ENCODE measurements around the gene ISY1. TPM values are rescaled to one million over a fixed set of nuclear protein-coding genes. Genes with fewer than 3 reads are reported as not detected.
"Not testable (repeated sequence)": the region's sequence is repeated elsewhere in the genome, so short reads cannot be mapped to it uniquely, and the experiment has no call there.

Gene ISY1
- total RNA-seq, 2 experiments from 2014 or later: 66.7 to 68.5 TPM

DNA sequence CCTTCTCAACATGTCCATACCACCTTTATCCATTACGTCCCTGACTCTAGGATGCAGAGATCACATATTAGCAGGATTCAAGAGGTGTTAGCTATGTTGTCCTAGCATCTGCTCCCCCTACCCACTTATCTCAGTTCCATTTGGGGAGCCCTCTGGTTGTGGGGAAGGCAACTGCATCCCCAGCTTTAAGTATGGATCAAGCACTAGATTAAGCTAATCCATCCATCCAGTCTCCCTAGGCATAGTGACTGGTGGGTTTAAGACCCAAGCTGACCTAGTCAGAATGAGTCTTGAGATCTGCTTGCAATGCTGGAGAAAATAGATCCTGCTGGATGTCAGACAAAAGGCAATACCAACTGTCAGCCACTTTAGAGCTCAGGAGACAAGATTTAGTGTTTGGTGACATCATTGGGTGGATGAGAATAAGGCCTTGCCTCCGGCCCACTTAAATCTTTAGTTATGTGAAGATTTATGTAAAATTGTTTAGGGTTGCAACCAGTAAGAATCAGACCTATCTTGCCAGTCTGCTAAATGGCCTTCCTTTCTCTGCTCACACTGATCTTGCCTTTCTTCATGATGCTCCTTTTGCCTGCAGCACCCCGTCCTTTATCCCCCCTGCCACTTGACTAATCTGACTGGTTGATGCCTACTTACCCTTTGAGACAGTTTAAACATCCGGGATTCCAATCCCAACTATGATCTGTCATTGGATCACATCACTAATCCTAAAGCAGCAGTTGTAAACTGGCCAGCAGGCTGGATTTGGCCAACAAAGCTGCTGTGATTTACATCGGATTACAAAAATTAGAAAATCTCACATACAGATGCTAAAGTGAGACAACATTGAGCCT lies 2.1 kb upstream of the ISY1 start:
- H3K27ac Mint-ChIP-seq: peak overlapping the region; percentile 98
- POLR2A ChIA-PET: interaction anchor here (0.9 to 3.2 kb wide), 16 partner anchors 8 to 284 kb away, joined by 3 to 45 read pairs (median 5); partner anchors contain the start of genes CNBP, COPG1 and RAB43
- TF ChIP-seq, protein P1, sequence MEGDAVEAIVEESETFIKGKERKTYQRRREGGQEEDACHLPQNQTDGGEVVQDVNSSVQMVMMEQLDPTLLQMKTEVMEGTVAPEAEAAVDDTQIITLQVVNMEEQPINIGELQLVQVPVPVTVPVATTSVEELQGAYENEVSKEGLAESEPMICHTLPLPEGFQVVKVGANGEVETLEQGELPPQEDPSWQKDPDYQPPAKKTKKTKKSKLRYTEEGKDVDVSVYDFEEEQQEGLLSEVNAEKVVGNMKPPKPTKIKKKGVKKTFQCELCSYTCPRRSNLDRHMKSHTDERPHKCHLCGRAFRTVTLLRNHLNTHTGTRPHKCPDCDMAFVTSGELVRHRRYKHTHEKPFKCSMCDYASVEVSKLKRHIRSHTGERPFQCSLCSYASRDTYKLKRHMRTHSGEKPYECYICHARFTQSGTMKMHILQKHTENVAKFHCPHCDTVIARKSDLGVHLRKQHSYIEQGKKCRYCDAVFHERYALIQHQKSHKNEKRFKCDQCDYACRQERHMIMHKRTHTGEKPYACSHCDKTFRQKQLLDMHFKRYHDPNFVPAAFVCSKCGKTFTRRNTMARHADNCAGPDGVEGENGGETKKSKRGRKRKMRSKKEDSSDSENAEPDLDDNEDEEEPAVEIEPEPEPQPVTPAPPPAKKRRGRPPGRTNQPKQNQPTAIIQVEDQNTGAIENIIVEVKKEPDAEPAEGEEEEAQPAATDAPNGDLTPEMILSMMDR (IDR thresholded peaks at IDR 0.05): peak; percentile 36
- CTCF ChIA-PET: interaction anchor here (0.6 to 3.9 kb wide), 33 partner anchors 8 to 375 kb away, joined by 3 to 41 read pairs (median 4); partner anchors contain the start of genes CNBP and RAB43
- H3K27me3 Mint-ChIP-seq: no peaks in the 10 kb centered on the region
- no peaks in the 10 kb centered on the region for H3K9me3 Mint-ChIP-seq
- peak overlapping the region; percentile 88 for H3K4me3 Mint-ChIP-seq
- intact Hi-C loops (cut with micrococcal nuclease): no loop called here
- H3K36me3 Mint-ChIP-seq (ENCODE audit: low read depth): peaks cover 37% of the 10 kb centered on the region
- DNase-seq (peak; percentile 26), ATAC-seq (no peak)
- peaks cover 30% of the 10 kb centered on the region for H3K4me1 Mint-ChIP-seq (ENCODE audit: low read depth)

DNA sequence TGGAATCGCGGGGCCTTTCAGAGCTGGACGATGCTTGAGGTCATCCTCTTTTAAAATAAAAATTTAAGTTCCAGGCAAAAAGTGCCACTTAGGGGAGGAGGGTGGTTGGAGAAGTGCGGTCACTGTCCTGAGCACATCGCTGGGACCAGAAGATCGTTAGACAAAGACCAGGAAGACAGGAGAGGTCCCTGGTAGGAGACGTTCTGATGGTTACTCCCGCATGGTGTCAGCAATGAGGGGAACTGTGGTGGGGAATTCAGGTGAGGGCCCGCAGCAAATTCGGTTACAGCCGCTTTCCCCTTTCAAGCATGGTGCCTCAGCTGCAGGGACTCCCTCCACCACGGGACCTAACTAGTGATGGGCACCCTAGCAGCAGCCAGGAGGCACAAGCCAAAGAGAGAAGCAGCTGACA lies 1.0 kb upstream of the ISY1 start:
- POLR2A ChIA-PET: interaction anchor here (0.9 to 3.2 kb wide), 11 partner anchors 9 to 283 kb away, joined by 3 to 45 read pairs (median 8); partner anchors contain the start of genes CNBP and RAB43
- Mint-ChIP-seq H3K27ac (peak overlapping the region; percentile 98), H3K4me3 (peak overlapping the region; percentile 88), H3K27me3 (no peaks in the 10 kb centered on the region), H3K9me3 (no peaks in the 10 kb centered on the region), H3K4me1 (ENCODE audit: low read depth) (peaks cover 28% of the 10 kb centered on the region), H3K36me3 (ENCODE audit: low read depth) (peaks cover 29% of the 10 kb centered on the region)
- DNase-seq (peak; percentile 58), ATAC-seq (peak; percentile 15)
- CTCF ChIA-PET: interaction anchor here (0.9 to 3.9 kb wide), 35 partner anchors 9 to 191 kb away, joined by 3 to 41 read pairs (median 4); partner anchors contain the start of genes CNBP, COPG1 and RAB43
- intact Hi-C loops (cut with micrococcal nuclease): no loop called here
- TF ChIP-seq, protein P1 (IDR thresholded peaks at IDR 0.05): peak; percentile 25

DNA sequence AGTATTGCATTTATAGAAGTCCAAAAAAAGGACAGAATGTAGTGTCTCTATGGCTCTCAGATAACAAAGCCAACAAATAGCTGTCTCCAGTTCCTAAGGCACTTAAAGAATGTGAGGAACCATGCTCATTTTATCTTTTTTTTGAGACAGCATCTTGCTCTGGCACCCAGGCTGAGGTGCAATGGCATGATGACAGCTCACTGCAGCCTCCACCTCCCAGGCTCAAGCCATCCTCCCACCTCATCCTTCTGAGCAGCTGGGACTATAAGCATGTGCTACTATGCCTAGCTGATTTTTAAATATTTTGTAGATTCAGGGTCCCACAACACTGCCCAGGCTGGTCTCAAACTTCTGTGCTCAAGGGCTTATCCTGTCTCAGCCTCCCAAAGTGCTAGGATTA lies 16.1 kb downstream of the ISY1 start:
- ChIA-PET POLR2A (interaction anchor here (1.5 kb wide), 1 partner anchor 13 kb away, joined by 6 read pairs; no protein-coding TSS in a partner anchor), CTCF (interaction anchor here (1.0 to 3.0 kb wide), 4 partner anchors 17 to 174 kb away, joined by 4 to 11 read pairs (median 8); no protein-coding TSS in a partner anchor)
- H3K27me3 Mint-ChIP-seq: no peaks in the 10 kb centered on the region
- TF ChIP-seq, protein P1 (IDR thresholded peaks at IDR 0.05): no peak
- no peak overlapping the region for H3K4me3 Mint-ChIP-seq
- ATAC-seq: no peak
- intact Hi-C loops (cut with micrococcal nuclease): no loop called here
- no peak overlapping the region for H3K27ac Mint-ChIP-seq
- H3K36me3 Mint-ChIP-seq (ENCODE audit: low read depth): peaks cover 11% of the 10 kb centered on the region
- no peaks in the 10 kb centered on the region for H3K9me3 Mint-ChIP-seq
- peaks cover 3% of the 10 kb centered on the region for H3K4me1 Mint-ChIP-seq (ENCODE audit: low read depth)
- DNase-seq: no peak

DNA sequence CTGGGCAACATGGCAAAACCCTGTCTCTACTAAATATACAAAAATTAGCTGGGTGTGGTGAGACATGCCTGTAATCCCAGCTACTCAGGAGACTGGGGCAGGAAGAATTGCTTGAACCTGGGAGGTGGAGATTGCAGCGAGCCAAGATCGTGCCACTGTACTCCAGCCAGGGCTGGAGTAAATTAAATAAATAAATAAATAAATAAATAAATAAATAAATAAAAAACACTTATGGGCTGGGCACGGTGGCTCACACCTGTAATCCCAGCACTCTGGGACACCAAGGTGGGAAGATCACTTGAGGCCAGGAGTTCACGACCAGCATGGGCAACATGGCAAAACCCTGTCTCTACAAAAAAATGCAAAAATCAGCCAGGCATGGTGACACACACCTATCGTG lies 19.9 kb downstream of the ISY1 start:
- CTCF ChIA-PET: interaction anchor here (0.9 to 2.3 kb wide), 4 partner anchors 14 to 170 kb away, joined by 3 to 10 read pairs (median 4); no protein-coding TSS in a partner anchor
- DNase-seq; H3K4me1 Mint-ChIP-seq (ENCODE audit: low read depth); H3K4me3 Mint-ChIP-seq; ATAC-seq; H3K27ac Mint-ChIP-seq; intact Hi-C loops (cut with micrococcal nuclease); H3K9me3 Mint-ChIP-seq; H3K27me3 Mint-ChIP-seq: not testable (repeated sequence)
- POLR2A ChIA-PET: interaction anchor here (0.6 to 2.6 kb wide), 3 partner anchors 8 to 617 kb away, joined by 3 to 7 read pairs (median 4); no protein-coding TSS in a partner anchor
- peaks cover 12% of the 10 kb centered on the region for H3K36me3 Mint-ChIP-seq (ENCODE audit: low read depth)

DNA sequence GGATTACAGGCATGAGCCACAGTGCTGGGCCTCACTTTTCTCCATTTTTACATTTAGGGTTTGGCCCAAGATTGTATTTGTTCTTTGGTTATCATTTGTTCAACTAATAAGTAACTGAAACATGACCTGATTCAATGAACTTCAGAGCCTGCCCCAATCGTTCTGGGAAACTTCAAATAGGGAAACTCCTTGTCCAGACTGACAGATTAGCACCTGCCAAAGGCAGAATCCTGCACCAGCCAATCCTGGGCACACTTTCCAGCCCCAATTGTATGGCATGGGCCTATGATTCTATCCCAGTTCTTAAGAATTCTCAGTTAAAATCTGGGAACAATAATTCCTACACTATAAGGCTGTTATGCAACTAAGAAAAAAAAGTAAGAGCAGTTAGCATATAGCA lies 21.0 kb downstream of the ISY1 start:
- Mint-ChIP-seq H3K27me3 (no peaks in the 10 kb centered on the region), H3K9me3 (no peaks in the 10 kb centered on the region), H3K4me3 (no peak overlapping the region), H3K36me3 (ENCODE audit: low read depth) (peaks cover 6% of the 10 kb centered on the region), H3K27ac (no peak overlapping the region), H3K4me1 (ENCODE audit: low read depth) (no peaks in the 10 kb centered on the region)
- TF ChIP-seq, protein P1 (IDR thresholded peaks at IDR 0.05): no peak
- intact Hi-C loops (cut with micrococcal nuclease): no loop called here
- ATAC-seq: no peak
- ChIA-PET CTCF (interaction anchor here (0.9 to 2.3 kb wide), 4 partner anchors 15 to 169 kb away, joined by 3 to 10 read pairs (median 4); no protein-coding TSS in a partner anchor), POLR2A (no interaction called here)
- no peak for DNase-seq

DNA sequence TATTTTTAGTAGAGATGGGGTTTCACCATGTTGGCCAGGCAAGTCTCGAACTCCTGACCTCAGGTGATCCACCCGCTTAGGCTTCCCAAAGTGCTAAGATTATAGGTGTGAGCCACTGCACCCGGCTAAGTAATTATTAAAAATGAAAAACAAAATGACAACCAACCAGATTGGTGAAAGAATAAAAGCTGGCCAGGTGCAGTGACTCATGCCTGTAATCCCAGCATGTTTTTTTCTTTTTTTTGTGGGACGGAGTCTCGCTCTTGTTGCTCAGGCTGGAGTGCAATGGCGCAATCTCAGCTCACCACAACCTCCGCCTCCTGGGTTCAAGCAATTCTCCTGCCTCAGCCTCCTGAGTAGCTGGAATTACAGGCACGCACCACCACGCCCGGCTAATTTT lies 24.6 kb downstream of the ISY1 start:
- CTCF ChIA-PET: interaction anchor here (1.4 kb wide), 1 partner anchor 83 kb away, joined by 3 read pairs; no protein-coding TSS in a partner anchor
- POLR2A ChIA-PET; intact Hi-C loops (cut with micrococcal nuclease); DNase-seq; H3K4me3 Mint-ChIP-seq; H3K9me3 Mint-ChIP-seq; H3K27ac Mint-ChIP-seq; ATAC-seq; H3K27me3 Mint-ChIP-seq; H3K36me3 Mint-ChIP-seq (ENCODE audit: low read depth): not testable (repeated sequence)
- peaks cover 12% of the 10 kb centered on the region for H3K4me1 Mint-ChIP-seq (ENCODE audit: low read depth)

Data from activated CD8-positive, alpha-beta T cell treated with anti-CD3 and anti-CD28 coated beads for 36 hours (primary cell).